Mucosa of rectum (tissue), 2 donors: ENCODE measurements around the gene EXOC7.
"Not testable (repeated sequence)": the region's sequence is repeated elsewhere in the genome, so short reads cannot be mapped to it uniquely, and the experiment has no call there.

Experiments
- H3K27ac ChIP-seq, 2 donors: one replicate each; pipeline ENCODE4 v1.7.0; 2013; ENCODE audit warnings: inconsistent platforms in 2 of 2, low read depth in 2 of 2, low read length in 2 of 2
- H3K27me3 ChIP-seq, 2 donors: one replicate each; pipeline ENCODE4 v1.7.0; 2013; ENCODE audit warnings: low read length in 2 of 2; ENCODE audit not compliant: control insufficient read depth in 2 of 2, insufficient read depth in 2 of 2
- H3K36me3 ChIP-seq, 2 donors: one replicate each; pipeline ENCODE4 v1.7.0; 2013; ENCODE audit warnings: low read length in 2 of 2; ENCODE audit not compliant: control insufficient read depth in 2 of 2, insufficient read depth in 2 of 2
- H3K4me1 ChIP-seq, 2 donors: one replicate each; pipeline ENCODE4 v1.7.0; 2013; ENCODE audit warnings: low read length in 2 of 2, mild to moderate bottlenecking in 1 of 2; ENCODE audit not compliant: control insufficient read depth in 2 of 2, insufficient read depth in 2 of 2
- H3K4me3 ChIP-seq, 2 donors: one replicate each; pipeline ENCODE4 v1.7.0; 2013; ENCODE audit warnings: low read length in 2 of 2
- H3K9ac ChIP-seq, 2 donors: one replicate each; pipeline ENCODE4 v1.7.0; 2013; ENCODE audit warnings: low read length in 2 of 2, low read depth in 1 of 2, mild to moderate bottlenecking in 1 of 2
- H3K9me3 ChIP-seq, 2 donors: one replicate each; pipeline ENCODE4 v1.7.0; 2013; ENCODE audit warnings: low read length in 2 of 2; ENCODE audit not compliant: control insufficient read depth in 2 of 2
- donor health status: healthy.
- donor health status: Normal muscosa, but diverticular disease.

The EXOC7 gene

GRCh38 chr17:76042868-76043267, 60.7 kb downstream of the EXOC7 start:
- not testable (repeated sequence) for H3K9ac ChIP-seq, H3K4me1 ChIP-seq, H3K27ac ChIP-seq, H3K9me3 ChIP-seq, H3K27me3 ChIP-seq, H3K4me3 ChIP-seq
- H3K36me3 ChIP-seq: peaks cover 78 to 83% of the 10 kb centered on the region in 2 donors

GRCh38 chr17:76040376-76040775, 63.2 kb downstream of the EXOC7 start:
- no peak overlapping the region for H3K27ac ChIP-seq
- no peak overlapping the region for H3K4me3 ChIP-seq
- no peaks in the 10 kb centered on the region for H3K4me1 ChIP-seq
- no peak overlapping the region for H3K9ac ChIP-seq
- no peaks in the 10 kb centered on the region for H3K9me3 ChIP-seq
- no peaks in the 10 kb centered on the region for H3K27me3 ChIP-seq
- H3K36me3 ChIP-seq: peaks cover 62 to 63% of the 10 kb centered on the region in 2 donors

- no peaks in the 10 kb centered on the region for H3K9me3 ChIP-seq
- peaks cover 51% of the 10 kb centered on the region in 2 donors for H3K36me3 ChIP-seq
- H3K27ac ChIP-seq: no peak overlapping the region
Observed at GRCh38 chr17:76039121-76039520, 64.5 kb downstream of the EXOC7 start.

GRCh38 chr17:76038050-76038449, 65.5 kb downstream of the EXOC7 start:
- Histone ChIP-seq H3K9ac (no peak overlapping the region), H3K4me1 (no peaks in the 10 kb centered on the region), H3K27me3 (no peaks in the 10 kb centered on the region), H3K4me3 (no peak overlapping the region), H3K27ac (no peak overlapping the region), H3K9me3 (no peaks in the 10 kb centered on the region), H3K36me3 (peaks cover 41 to 42% of the 10 kb centered on the region in 2 donors)

More at GRCh38 chr17:76039121-76039520, 64.5 kb downstream of the EXOC7 start:
- no peak overlapping the region for H3K4me3 ChIP-seq
- H3K9ac ChIP-seq: no peak overlapping the region
- H3K4me1 ChIP-seq: no peaks in the 10 kb centered on the region
- no peaks in the 10 kb centered on the region for H3K27me3 ChIP-seq

GRCh38 chr17:76036497-76037261, 66.9 kb downstream of the EXOC7 start:
- H3K36me3 ChIP-seq: peaks cover 32 to 37% of the 10 kb centered on the region in 2 donors
- no peak overlapping the region for H3K27ac ChIP-seq
- H3K27me3 ChIP-seq: no peaks in the 10 kb centered on the region
- H3K4me3 ChIP-seq: no peak overlapping the region
- no peak overlapping the region for H3K9ac ChIP-seq
- H3K4me1 ChIP-seq: no peaks in the 10 kb centered on the region
- no peaks in the 10 kb centered on the region for H3K9me3 ChIP-seq

GRCh38 chr17:76034428-76035350, 68.9 kb downstream of the EXOC7 start:
- Histone ChIP-seq H3K36me3 (peaks cover 13 to 17% of the 10 kb centered on the region in 2 donors), H3K9ac (no peak overlapping the region), H3K9me3 (no peaks in the 10 kb centered on the region), H3K4me1 (peaks cover 2 to 3% of the 10 kb centered on the region in 2 donors), H3K27ac (no peak overlapping the region), H3K4me3 (no peak overlapping the region), H3K27me3 (no peaks in the 10 kb centered on the region)

- no peak overlapping the region for H3K4me3 ChIP-seq
- H3K36me3 ChIP-seq: peaks cover 0 to 3% of the 10 kb centered on the region in 2 donors
- H3K9me3 ChIP-seq: no peaks in the 10 kb centered on the region
- H3K27ac ChIP-seq: no peak overlapping the region
- H3K4me1 ChIP-seq: peaks cover 10 to 13% of the 10 kb centered on the region in 2 donors
- no peaks in the 10 kb centered on the region for H3K27me3 ChIP-seq
- H3K9ac ChIP-seq: no peak overlapping the region
Observed at GRCh38 chr17:76033139-76033538, 70.4 kb downstream of the EXOC7 start.

- H3K9me3 ChIP-seq: no peaks in the 10 kb centered on the region
- H3K27ac ChIP-seq: no peak overlapping the region
- H3K4me1 ChIP-seq: peaks cover 10 to 15% of the 10 kb centered on the region in 2 donors
- no peaks in the 10 kb centered on the region for H3K27me3 ChIP-seq
- no peak overlapping the region for H3K9ac ChIP-seq
- H3K36me3 ChIP-seq: no peaks in the 10 kb centered on the region
- H3K4me3 ChIP-seq: no peak overlapping the region
Observed at GRCh38 chr17:76032780-76033108, 70.8 kb downstream of the EXOC7 start.

GRCh38 chr17:76032073-76032779, 71.4 kb downstream of the EXOC7 start:
- no peak overlapping the region for H3K27ac ChIP-seq

More at GRCh38 chr17:76032073-76032779, 71.4 kb downstream of the EXOC7 start:
- Histone ChIP-seq H3K36me3 (no peaks in the 10 kb centered on the region), H3K9me3 (no peaks in the 10 kb centered on the region), H3K9ac (no peak overlapping the region), H3K27me3 (no peaks in the 10 kb centered on the region), H3K4me1 (peaks cover 10 to 19% of the 10 kb centered on the region in 2 donors), H3K4me3 (no peak overlapping the region)
